Gastroesophageal sphincter (tissue), 3 donors: Measurements from ENCODE around the gene HMG20A.

Experiments used
- CTCF ChIP-seq, 4 experiments: fragments of 200-600 bp in 2 of 4; fragments of 450-650 bp in 2 of 4; sonication (generic) in 1 of 4; IDR thresholded peaks; one replicate each; pipeline ENCODE4 v1.5.1; 2017 to 2019; ENCODE audit warnings: antibody characterized with exemption in 4 of 4, mild to moderate bottlenecking in 2 of 4, moderate library complexity in 2 of 4
- EP300 ChIP-seq: sonication (generic); formaldehyde crosslinking; IDR thresholded peaks from one replicate; pipeline ENCODE4 v1.6.1; 2017; ENCODE audit warnings: antibody characterized with exemption, mild to moderate bottlenecking

DNA sequence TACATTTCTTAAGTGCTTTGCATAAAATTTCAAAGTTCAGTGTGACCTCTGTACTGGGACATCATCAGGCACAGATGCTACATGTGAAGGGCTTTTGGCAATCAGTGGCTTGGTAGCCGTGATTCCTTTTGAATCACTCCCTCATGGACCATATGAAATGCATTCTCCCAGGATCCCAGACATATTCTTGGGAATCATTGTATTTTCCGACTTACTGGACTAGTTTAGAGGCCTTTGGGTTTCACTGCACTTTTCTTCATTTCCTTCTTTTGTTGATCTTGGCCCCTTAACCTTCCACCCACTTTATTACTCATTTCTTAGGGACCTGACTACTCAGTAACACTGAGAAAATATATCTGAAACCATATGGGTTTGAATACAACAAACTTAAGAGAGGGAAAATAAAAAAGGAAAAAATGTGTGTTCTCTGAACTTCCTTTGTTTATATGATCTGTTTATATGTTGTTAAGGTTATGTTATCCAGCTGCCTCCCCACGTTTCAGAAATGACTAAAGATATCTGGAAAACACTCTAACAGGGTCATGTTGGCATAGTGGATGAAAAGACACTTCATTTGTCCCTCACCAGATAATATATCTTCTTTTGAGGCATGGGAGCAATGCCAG is 35.1 kb downstream of the HMG20A start:
- TF ChIP-seq CTCF (IDR thresholded peaks at IDR 0.05) (no peak), EP300 (no peak)
